Kidney glomerular epithelial cell (primary cell): ENCODE data around the gene TMEM40.
"Not testable (repeated sequence)": the region's sequence is repeated elsewhere in the genome, so short reads cannot be mapped to it uniquely, and the experiment has no call there.

ENCODE experiments used
- DNase-seq: peaks from one replicate; lab custom pipeline; 2025; lab: John Stamatoyannopoulos, UW

The TMEM40 gene

DNA sequence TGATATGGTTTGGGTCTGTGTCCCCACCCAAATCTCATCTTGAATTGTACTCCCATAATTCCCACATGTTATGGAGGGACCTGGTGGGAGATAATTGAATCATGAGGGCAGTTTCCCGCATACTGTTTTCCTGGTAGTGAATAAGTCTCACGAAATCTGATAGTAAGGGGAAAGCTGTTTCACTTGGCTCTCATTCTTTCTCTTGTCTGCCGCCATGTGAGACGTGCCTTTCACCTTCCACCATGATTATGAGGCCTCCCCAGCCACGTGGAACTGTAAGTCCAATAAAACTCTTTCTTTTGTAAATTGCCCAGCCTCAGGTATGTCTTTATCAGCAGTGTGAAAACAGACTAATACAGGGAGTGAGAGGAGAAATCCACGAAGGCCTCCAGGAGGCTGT is 16.9 kb upstream of the TMEM40 start:
- DNase-seq, result not testable (repeated sequence)

DNA sequence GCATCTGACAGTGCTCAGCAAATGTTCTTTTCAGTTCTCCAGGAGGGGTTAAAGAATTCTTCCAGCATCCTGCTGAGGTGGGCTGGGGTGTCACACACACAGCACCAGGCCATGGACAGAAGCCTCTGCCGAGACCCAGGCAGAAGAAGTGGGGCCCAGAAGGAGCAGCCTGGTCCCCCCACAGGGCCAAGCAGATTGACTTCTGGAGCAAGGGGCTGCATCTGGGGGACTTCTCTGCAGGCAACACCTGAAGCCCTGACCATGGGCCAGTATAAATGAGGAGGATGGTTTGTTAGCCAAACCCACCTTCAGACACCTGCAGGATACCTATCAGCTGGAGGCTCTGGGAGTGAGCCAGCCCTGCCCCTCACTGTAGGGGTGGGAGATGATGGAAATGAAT is 16.2 kb upstream of the TMEM40 start:
- no peak for DNase-seq

- no peak for DNase-seq
These were observed 15.6 kb upstream of the TMEM40 start for GRCh38 chr3:12774619-12775018.

DNA sequence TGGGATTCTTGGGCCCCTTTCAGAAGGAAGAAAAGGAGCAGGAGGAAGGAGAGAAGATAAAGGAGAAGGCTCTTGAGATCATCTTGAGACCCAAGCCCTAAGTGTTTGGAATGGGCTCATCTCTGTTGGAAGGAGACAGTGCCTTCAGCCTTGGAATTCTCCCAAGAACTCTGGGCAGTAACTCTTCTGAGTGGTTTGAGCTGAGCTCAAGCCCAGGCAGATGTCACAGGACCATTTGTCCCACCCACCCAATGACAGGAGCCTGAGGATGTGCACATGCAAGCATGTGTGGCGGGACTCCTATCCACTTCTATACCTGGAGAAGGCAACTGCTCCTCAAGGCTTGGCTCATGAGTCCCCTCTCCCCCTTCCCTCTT is 14.6 kb upstream of the TMEM40 start:
- DNase-seq, result no peak

- DNase-seq, result no peak
These were observed 14.1 kb upstream of the TMEM40 start for GRCh38 chr3:12773030-12773709.

GRCh38 chr3:12772462-12772861 is 13.4 kb upstream of the TMEM40 start:
- no peak for DNase-seq

DNA sequence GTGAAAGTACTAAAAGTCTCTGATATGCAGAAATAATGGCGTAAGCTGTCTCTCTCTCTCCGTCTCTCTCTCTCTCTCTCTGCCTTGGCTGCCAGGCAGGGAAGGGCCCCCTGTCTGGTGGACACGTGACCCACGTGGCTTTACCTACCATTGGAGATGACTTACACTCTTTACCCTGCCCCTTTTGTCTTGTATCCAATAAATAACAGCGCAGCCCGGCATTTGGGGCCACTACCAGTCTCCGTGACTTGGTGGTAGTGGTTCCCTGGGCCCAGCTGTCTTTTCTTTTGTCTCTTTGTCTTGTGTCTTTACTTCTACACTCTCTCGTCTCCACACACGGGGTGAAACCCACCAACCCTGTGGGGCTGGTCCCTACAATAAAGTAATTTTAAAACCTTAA is 12.2 kb upstream of the TMEM40 start:
- DNase-seq, result no peak

- no peak for DNase-seq
These were observed 10.7 kb upstream of the TMEM40 start for GRCh38 chr3:12769761-12770160.

DNA sequence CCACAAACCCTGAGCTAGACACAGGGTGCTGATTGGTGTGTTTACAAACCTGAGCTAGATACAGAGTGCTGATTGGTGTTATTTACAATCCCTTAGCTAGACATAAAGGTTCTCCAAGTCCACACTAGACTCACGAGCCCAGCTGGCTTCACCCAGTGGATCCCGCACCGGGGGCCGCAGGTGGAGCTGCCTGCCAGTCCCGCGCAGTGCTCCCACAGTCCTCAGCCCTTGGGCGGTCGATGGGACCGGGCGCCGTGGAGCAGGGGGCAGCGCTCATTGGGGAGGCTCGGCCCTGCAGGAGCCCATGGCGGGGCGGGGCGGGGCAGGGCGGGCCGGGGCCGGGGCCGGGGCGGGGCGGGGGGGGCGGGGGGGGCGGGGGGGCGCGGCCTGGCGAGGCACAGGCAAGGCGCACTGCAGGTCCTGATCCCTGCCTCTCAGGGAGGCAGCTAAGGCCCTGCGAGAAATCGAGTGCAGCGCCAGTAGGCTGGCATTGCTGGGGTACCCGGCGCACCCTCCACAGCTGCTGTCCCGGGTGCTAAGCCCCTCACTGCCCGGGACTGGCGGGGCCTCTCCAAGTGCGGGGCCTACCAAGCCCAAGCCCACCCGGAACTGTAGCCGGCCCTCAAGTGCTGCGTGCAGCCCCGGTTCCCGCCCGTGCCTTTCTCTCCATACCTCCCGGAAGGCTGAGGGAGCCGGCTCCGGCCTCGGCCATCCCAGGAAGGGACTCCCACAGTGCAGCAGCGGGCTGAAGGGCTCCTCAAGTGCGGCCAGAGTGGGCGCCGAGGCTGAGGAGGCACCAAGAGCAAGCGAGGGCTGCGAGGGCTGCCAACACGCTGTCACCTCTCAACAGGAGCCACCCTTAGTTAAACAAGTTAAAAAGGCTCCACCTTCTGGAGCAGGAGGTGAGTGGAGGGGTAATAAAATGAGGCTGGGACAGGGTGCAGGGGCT is 9.8 kb upstream of the TMEM40 start:
- DNase-seq, result no peak

DNA sequence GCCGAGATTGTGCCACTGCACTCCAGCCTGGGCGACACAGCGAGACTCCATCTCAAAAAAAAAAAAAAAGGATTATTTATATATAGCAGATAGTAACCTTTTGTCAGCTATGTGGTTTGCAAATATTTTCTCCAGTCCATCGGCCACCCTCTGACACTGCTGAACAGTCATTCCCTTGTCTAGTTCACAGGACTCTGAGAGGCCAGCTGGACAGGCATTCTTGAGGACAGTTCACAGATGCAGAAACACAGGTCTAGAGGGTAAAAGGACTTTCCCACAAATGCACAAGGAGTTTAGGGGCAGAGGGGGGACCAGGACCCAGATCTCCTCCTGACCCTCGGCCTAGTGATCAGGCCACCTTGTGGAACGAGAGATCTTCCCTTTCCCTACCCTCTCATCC is 7.5 kb upstream of the TMEM40 start:
- no peak for DNase-seq

- no peak for DNase-seq
These were observed 5.2 kb upstream of the TMEM40 start for GRCh38 chr3:12764171-12764776.

GRCh38 chr3:12759693-12760565 is 870 bp upstream of the TMEM40 start:
- DNase-seq, result no peak

GRCh38 chr3:12758025-12758781 is 856 bp downstream of the TMEM40 start:
- peak; percentile 59 for DNase-seq

GRCh38 chr3:12756635-12757034 is 2.4 kb downstream of the TMEM40 start:
- no peak for DNase-seq

GRCh38 chr3:12756175-12756574 is 2.9 kb downstream of the TMEM40 start:
- DNase-seq, result no peak

DNA sequence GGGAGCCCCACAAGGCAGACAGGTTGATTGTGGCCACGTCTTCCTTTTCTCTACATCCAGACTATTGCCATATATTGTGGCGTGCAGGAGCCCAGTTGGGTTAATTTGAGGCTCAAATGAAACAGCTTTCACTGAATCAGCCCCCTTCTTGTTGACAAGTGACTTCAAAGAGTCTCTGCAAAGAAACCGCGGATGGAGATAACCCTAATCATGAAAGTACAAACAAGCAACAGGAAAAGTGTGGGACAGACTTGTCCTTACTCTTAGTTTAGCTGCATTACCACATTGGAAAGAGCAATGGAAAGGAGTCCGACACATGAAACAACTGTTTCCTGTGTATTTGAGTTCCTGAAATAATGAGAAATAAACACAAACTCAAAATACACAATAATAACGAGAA is 3.3 kb downstream of the TMEM40 start:
- no peak for DNase-seq

GRCh38 chr3:12754313-12754712 is 4.7 kb downstream of the TMEM40 start:
- no peak for DNase-seq

GRCh38 chr3:12753275-12754028 is 5.6 kb downstream of the TMEM40 start:
- DNase-seq, result no peak

- DNase-seq, result no peak
These were observed 6.2 kb downstream of the TMEM40 start for GRCh38 chr3:12752809-12753208.

DNA sequence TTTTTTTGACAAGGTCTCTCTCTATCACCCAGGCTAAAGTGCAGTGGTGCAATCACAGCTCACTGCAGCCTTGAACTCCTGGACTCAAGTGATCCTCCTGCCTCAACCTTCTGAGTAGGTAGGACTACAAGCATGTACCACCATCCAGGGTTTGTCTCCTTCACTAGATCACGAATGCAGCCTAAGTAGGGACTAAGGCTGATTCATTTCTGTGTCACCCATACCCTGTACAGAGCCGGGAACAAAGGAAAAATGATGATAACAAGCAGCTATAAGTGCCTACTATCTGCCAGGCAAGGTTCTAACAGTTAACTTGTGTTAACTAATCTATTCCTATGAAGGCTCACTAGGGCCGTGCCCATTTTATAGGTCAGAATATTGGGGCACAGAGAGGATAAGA is 7.0 kb downstream of the TMEM40 start:
- DNase-seq, result no peak

DNA sequence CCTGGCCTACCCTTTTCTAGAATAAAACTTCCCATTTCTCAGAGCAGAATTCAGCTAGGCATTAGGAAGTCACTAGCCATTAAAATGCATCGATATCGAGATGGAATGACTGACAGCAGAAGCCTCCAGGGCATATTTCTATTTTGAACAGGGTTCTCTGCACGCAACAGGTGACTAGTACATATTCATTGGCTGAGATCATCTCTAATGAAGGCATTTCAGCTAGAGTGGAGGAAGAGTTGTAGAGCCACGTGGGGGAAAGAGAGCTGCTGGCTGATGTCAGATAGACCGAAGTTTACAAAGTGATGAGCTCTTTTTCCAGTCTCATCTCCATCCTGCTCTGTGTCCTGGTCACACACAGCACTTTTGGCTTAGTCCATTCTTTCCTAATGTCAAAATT is 7.5 kb downstream of the TMEM40 start:
- DNase-seq, result peak; percentile 26
